ENCODE results near the gene TIGAR.

Gene TIGAR

DNA sequence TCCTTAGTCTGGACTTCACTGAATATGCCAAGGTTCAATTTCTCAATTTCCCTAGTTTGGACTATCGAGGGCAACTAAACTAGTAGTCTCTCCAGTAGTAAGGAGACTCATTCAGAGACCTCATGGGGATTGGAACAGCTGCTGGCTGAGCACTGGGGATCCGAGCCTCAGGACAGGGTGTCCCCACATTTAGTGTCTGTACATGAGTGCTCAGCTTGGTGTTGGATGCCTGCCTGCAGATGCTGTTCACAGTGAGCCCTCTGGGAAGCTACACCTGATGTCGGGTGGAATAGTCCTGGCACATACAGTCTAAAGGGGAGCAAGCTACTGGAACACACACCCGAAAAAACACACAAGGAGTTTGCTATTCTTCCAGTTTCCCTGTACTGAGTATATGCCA is 59.3 kb downstream of the TIGAR start:
- no peak for DNase-seq

DNA sequence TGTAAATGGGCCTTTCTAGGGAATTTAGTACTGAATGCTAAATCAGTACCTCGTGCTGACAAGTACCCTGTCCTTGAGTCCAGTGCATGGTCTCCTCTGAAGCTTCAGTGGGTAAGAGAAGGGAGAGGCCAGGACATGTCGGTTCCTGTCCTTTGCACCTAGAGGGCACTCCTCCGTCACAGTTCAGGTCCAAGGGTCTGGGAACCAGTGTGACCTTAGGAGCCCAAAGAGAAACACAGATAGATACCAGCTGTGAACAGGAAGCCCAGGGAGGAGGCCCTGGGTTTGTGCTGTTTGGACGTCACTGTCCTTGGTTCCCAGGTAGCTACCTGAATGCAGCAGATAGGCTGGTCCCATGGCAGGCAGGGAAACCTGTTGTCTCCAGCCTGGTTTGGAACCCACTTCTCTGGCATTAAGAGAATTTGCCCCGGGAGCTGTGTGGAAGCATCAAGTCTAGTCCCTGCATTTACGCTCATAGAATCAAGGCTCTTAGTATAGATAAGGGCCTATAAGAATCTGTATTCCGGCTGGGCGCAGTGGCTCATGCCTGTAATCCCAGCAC is 62.4 kb downstream of the TIGAR start:
- DNase-seq, result no peak

DNA sequence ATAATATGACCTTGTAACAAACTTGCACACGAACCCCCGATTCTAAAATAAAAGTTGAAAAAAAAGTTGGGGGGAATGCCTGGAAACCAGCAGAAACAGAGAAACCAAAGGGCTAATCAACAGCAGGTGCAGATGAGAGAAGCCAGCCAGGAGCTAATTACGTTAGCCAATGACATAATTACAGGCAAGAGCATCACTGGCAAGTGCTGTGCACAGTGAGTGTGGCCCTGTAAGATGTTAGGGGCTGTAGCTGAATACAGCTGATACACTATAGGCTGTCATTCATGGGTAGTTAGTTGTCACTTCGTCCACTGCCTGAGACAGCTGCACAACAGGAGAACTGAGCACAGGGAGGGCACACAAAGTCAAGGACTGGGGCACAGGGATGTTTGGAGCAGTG is 65.8 kb downstream of the TIGAR start:
- DNase-seq, result no peak

DNA sequence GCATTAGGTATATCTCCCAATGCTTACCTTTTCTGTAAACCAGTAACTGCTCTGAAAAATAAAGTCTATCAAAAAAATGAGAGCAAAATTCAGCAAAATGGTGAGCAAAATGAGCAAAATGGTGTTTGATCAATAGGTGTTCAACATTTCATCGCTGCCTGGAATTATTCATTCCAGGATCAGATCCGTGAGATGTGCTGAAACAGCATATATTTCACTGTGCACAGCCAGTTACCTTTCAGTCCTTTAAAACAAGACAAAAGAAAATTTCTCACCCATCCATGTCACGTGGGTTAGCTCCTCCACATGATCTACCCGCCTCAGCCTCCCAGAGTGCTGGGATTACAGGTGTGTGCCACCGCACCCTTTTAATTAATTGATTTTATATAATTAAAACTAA is 66.6 kb downstream of the TIGAR start:
- no peak for DNase-seq

DNA sequence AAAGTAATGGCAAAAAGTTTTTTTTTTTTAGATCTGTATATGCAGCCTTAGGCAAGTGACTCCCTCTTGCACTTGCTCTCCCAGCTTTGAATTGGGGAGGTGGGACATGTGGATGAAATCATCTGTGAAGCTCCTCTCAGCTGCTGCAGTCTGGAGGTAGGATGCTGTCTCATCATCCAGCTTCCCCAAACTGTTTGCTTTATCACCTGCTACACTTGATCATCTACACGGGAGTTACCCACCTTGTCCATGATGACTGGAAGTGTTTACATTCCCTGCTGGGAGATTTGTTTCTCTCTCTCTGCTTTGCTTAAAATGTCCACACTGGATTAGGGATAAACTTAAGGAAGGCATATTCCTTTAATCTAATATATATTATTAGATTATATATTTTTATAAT is 67.0 kb downstream of the TIGAR start:
- DNase-seq, result no peak

DNA sequence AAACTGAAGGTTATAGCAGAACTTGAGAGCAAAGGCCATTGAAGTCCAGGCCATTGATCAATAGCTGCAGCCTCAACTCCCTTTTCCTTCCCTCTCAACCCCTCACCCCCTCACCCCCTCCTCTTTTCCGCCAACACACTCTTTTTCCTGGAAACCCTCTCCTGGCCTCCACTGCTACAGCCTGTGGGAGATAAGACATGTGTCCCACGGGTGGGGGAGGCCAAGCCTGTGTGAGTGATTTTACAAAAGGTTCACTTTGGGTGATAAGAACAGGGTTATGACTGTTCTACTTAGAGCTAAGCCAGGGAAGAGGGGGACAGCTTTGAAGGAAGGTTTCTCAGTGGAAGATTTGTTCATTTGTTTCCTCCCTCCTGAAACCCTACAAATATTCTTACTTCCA is 67.6 kb downstream of the TIGAR start:
- DNase-seq, result no peak

DNA sequence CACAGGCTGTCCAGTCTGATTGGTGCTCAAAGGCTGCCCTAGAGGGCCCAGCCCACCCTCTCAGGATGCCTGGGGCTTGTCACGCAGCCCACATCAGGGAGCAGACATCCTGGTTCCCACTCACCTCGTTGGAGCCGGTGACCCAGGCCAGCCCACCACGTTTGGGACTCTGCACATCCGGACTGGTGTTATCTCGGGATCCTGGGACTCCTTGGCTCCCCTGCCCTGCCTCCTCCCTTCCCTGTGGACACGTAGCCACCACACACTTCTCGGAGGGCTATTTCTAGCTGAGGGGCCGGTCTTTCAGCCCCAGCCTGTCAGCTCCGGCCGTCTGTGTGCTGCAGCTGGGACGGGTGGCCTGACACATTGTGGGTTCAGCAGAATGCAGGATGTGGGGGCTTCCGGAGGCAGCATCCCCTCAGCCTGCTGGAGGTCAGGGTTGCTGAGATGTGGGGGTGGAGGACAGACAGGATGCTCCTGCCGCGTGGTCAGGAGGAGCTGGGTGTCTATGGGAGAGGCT is 71.3 kb downstream of the TIGAR start:
- DNase-seq, result no peak

DNA sequence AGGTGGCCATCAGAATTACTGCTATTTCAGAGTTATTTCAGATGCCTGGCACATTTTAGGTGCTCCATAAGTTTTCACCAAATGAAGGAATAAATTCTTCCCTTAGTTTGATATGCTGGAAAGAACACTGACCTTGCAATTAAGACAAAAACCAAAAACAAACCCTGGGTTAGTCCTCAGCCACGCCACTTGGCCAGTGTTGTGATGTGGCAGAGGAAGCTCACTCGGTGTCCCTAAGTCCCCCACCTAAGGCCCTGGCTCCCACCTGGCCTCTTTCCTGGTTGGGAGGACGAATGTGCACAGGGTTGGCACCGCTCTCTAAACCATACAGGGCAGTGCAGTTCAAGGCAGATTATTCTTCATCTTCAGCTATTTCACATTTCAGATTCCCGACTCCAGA is 72.2 kb downstream of the TIGAR start:
- no peak for DNase-seq

DNA sequence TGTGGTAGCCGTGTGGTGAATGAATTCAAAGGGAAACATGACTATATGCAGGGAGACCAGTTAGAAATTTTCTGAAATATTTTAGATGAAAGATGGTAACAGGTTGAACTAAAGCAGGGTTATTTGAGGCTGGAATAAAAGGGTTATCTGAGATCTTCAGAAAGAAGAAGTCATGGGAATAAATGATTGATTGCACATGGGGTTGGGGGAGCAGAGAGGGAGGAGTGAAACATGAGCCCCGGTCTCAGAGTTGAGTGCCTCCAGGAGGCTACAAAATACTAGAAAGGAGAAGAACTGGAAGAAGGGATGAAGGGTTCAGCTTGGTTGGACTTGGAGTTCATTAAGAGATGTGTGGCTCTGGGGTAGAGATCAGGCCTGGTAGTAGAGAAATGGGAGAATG is 74.8 kb downstream of the TIGAR start:
- DNase-seq, result no peak

DNA sequence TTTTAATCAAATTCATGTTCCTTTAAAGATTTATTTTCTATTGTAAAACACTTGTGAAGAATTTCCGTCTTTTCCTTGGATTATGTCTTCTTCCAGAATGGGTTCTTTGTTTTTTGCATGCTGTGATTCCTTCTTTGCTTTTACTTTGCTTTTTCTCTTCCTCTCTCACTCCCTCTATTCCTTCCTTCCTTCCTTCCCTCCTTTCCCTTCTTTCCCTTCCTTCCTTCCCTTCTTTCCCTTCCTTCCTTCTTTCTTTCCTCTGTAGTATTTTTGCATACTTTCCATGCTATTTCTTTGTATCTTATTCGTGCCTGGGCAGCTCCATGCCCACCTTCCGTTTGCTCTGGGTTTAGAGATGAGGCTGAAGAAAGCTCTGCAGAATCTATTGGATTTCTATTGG is 80.1 kb downstream of the TIGAR start:
- no peak for DNase-seq

DNA sequence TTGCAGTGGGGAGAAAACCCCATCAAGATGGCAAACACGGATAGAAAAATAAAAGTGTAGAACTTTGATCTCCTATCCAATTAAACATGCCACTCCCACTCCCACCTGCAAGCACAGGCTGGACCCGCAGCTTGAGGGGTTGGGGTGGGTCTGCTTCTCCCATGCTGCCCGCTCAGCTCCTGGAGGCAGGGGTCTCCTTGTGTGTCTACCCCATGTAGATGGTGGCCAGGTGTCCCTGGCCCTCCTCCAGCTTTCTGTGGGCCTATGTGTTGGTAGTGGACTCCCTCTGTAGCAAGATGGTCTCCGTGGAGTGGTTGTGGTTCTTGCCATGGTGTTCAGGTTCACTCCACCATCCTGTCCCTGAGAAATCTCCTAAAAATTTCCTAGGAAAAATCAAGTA is 82.0 kb downstream of the TIGAR start:
- no peak for DNase-seq

Data from CD4-positive, alpha-beta T cell treated with Interleukin-12 subunit alpha and Interleukin-12 subunit beta, for 1 hour (primary cell).